OCI-LY3 (cell line): ENCODE measurements around the gene UBE2L6.

ENCODE experiments used
- H2AFZ ChIP-seq: fragments of 200-600, 300-600 bp; shearing (Covaris generic); 2 replicates; pipeline ENCODE4 v1.6.0; 2014; ENCODE audit warnings: antibody characterized with exemption, low read depth, low read length
- H3K27ac ChIP-seq: fragments of 200-600, 300-600 bp; sonication (generic); 2 replicates; pipeline ENCODE4 v1.5.1; 2014; ENCODE audit warnings: mild to moderate bottlenecking, low read length, moderate library complexity, mixed read lengths
- H3K27me3 ChIP-seq: fragments of 200-600, 300-600 bp; sonication (generic); 2 replicates; pipeline ENCODE4 v1.6.1; 2014; ENCODE audit warnings: low read depth, low read length, mixed read lengths
- H3K36me3 ChIP-seq: fragments of 200-600, 300-600 bp; sonication (generic); replicated peaks from 2 replicates; pipeline ENCODE3; 2014; ENCODE audit warnings: low read depth, low read length, mixed read lengths
- H3K4me1 ChIP-seq: fragments of 300-600, 200-600 bp; sonication (generic); 2 replicates; pipeline ENCODE4 v1.6.1; 2014; ENCODE audit warnings: low read length, mixed read lengths
- H3K4me2 ChIP-seq: fragments of 200-600, 300-600 bp; sonication (generic); 2 replicates; pipeline ENCODE4 v1.6.1; 2014; ENCODE audit warnings: low read length, mixed read lengths
- H3K4me3 ChIP-seq: fragments of 300-600, 200-600 bp; sonication (generic); 2 replicates; pipeline ENCODE4 v1.5.1; 2014; ENCODE audit warnings: antibody characterized with exemption, mild to moderate bottlenecking, low read length, moderate library complexity
- H3K79me2 ChIP-seq: fragments of 300-600, 200-600 bp; shearing (Covaris generic); 2 replicates; pipeline ENCODE4 v1.6.1; 2014; ENCODE audit warnings: mild to moderate bottlenecking, low read length, mixed read lengths
- H3K9ac ChIP-seq: fragments of 300-600, 200-600 bp; shearing (Covaris generic); 2 replicates; pipeline ENCODE4 v1.6.0; 2014; ENCODE audit warnings: mild to moderate bottlenecking, low read length, moderate library complexity
- H3K9me3 ChIP-seq: fragments of 200-600, 300-600 bp; shearing (Covaris generic); 2 replicates; pipeline ENCODE4 v1.6.1; 2014; ENCODE audit warnings: low read length, mixed read lengths; ENCODE audit not compliant: insufficient read depth
- H4K20me1 ChIP-seq: fragments of 200-600, 300-600 bp; sonication (generic); 2 replicates; pipeline ENCODE4 v1.6.1; 2016; ENCODE audit warnings: low read length, mixed read lengths; ENCODE audit not compliant: insufficient read depth
- EZH2phosphoT487 ChIP-seq: fragments of 200-600 bp; shearing (Covaris generic); IDR thresholded peaks from 2 replicates; pipeline ENCODE4 v1.6.1; 2018; ENCODE audit warnings: antibody characterized with exemption, mixed run types, low read depth
- TF ChIP-seq, protein P1 (sequence below): fragments of 200-600, 300-600 bp; sonication (generic); IDR thresholded peaks from 2 replicates; pipeline ENCODE4 v1.5.1; 2014; ENCODE audit warnings: antibody characterized with exemption, low read length, low read depth

UBE2L6 gene

GRCh38 chr11:57549983-57550382, 17.5 kb downstream of the UBE2L6 start:
- no peaks in the 10 kb centered on the region for H3K27me3 ChIP-seq
- no peaks in the 10 kb centered on the region for H3K79me2 ChIP-seq
- H3K9me3 ChIP-seq = no peaks in the 10 kb centered on the region
- H3K4me1 ChIP-seq = peaks cover 20% of the 10 kb centered on the region
- H4K20me1 ChIP-seq = no peaks in the 10 kb centered on the region
- H3K9ac ChIP-seq = no peak overlapping the region
- H3K4me3 ChIP-seq = no peak overlapping the region
- no peak overlapping the region for H3K4me2 ChIP-seq
- H3K36me3 ChIP-seq = peaks cover 58% of the 10 kb centered on the region
- no peak overlapping the region for H2AFZ ChIP-seq
- H3K27ac ChIP-seq = no peak overlapping the region
- no peak for TF ChIP-seq EZH2phosphoT487
- TF ChIP-seq, protein P1, sequence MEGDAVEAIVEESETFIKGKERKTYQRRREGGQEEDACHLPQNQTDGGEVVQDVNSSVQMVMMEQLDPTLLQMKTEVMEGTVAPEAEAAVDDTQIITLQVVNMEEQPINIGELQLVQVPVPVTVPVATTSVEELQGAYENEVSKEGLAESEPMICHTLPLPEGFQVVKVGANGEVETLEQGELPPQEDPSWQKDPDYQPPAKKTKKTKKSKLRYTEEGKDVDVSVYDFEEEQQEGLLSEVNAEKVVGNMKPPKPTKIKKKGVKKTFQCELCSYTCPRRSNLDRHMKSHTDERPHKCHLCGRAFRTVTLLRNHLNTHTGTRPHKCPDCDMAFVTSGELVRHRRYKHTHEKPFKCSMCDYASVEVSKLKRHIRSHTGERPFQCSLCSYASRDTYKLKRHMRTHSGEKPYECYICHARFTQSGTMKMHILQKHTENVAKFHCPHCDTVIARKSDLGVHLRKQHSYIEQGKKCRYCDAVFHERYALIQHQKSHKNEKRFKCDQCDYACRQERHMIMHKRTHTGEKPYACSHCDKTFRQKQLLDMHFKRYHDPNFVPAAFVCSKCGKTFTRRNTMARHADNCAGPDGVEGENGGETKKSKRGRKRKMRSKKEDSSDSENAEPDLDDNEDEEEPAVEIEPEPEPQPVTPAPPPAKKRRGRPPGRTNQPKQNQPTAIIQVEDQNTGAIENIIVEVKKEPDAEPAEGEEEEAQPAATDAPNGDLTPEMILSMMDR = no peak

- no peaks in the 10 kb centered on the region for H3K79me2 ChIP-seq
- peaks cover 20% of the 10 kb centered on the region for H3K4me1 ChIP-seq
- H3K36me3 ChIP-seq = peaks cover 41% of the 10 kb centered on the region
- no peaks in the 10 kb centered on the region for H4K20me1 ChIP-seq
- peak overlapping the region; percentile 90 for H3K27ac ChIP-seq
- TF ChIP-seq, protein P1 = no peak
- H2AFZ ChIP-seq = peak overlapping the region; percentile 12; the same call in 1 of the 2 replicates
- H3K4me2 ChIP-seq = peak overlapping the region; percentile 79
- H3K9me3 ChIP-seq = no peaks in the 10 kb centered on the region
- H3K9ac ChIP-seq = peak overlapping the region; percentile 59
- H3K27me3 ChIP-seq = no peaks in the 10 kb centered on the region
- peak overlapping the region; percentile 43 for H3K4me3 ChIP-seq
These were observed 19.6 kb downstream of the UBE2L6 start for GRCh38 chr11:57547854-57548377.

- peak overlapping the region; percentile 90 for H3K27ac ChIP-seq
- TF ChIP-seq EZH2phosphoT487 = no peak
- TF ChIP-seq, protein P1 = peak; percentile 21; the same call in 1 of the 2 replicates
- no peaks in the 10 kb centered on the region for H3K79me2 ChIP-seq
- H3K4me2 ChIP-seq = peak overlapping the region; percentile 79
- H3K27me3 ChIP-seq = no peaks in the 10 kb centered on the region
- no peaks in the 10 kb centered on the region for H3K9me3 ChIP-seq
- peak overlapping the region; percentile 43; the same call in 1 of the 2 replicates for H3K4me3 ChIP-seq
- peaks cover 20% of the 10 kb centered on the region for H3K4me1 ChIP-seq
- no peaks in the 10 kb centered on the region for H4K20me1 ChIP-seq
- peak overlapping the region; percentile 59; the same call in 1 of the 2 replicates for H3K9ac ChIP-seq
- H3K36me3 ChIP-seq = peaks cover 31% of the 10 kb centered on the region
- no peak overlapping the region for H2AFZ ChIP-seq
These were observed 20.5 kb downstream of the UBE2L6 start for GRCh38 chr11:57546869-57547475.

GRCh38 chr11:57546451-57546850, 21.0 kb downstream of the UBE2L6 start:
- peaks cover 20% of the 10 kb centered on the region for H3K4me1 ChIP-seq
- H3K27ac ChIP-seq = peak overlapping the region; percentile 90
- no peak overlapping the region for H3K9ac ChIP-seq
- H3K4me3 ChIP-seq = no peak overlapping the region
- H2AFZ ChIP-seq = no peak overlapping the region
- H3K4me2 ChIP-seq = no peak overlapping the region
- peaks cover 26% of the 10 kb centered on the region for H3K36me3 ChIP-seq
- H3K9me3 ChIP-seq = no peaks in the 10 kb centered on the region
- H3K79me2 ChIP-seq = no peaks in the 10 kb centered on the region
- no peaks in the 10 kb centered on the region for H3K27me3 ChIP-seq
- no peak for TF ChIP-seq EZH2phosphoT487
- TF ChIP-seq, protein P1 = no peak
- no peaks in the 10 kb centered on the region for H4K20me1 ChIP-seq
